Measurements from ENCODE around the gene VPS72. TPM values are rescaled to one million over a fixed set of nuclear protein-coding genes. Genes with fewer than 3 reads are reported as not detected.

The VPS72 gene
- total RNA-seq, 2 experiments from 2014 or later: 12.7 to 17.2 TPM

DNA sequence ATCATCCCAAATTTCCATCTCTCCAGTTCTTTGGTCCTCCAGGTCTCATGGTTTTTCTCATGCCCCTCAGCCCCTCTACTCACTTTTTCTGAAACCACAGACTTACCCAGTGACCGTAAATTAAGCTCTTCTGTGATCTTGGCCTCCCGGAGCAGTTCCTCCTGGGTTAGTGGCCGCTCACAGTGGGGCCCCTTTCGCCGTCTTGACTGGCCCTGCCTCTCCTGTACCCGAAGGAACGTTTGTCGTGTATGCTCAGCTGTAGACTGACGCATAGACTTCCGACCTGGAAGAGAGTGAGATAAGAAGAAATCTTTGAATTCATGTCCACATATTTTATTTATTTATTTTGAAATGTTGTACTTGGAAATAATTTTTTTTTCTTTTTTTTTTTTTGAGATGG is 5.8 kb downstream of the VPS72 start:
- ATAC-seq (ENCODE audit: poor library complexity) (no peak), DNase-seq (no peak)
- H3K4me1 ChIP-seq (ENCODE audit: insufficient read depth, low read length): peaks cover 14% of the 10 kb centered on the region
- no peak overlapping the region for H3K4me3 Mint-ChIP-seq
- H3K36me3 Mint-ChIP-seq (ENCODE audit: low read depth): peaks cover 75% of the 10 kb centered on the region
- peaks cover 57% of the 10 kb centered on the region for H3K36me3 ChIP-seq (ENCODE audit: insufficient read depth, low read length)
- ChIA-PET CTCF (interaction anchor here (0.7 kb wide), 1 partner anchor 96 kb away, joined by 3 read pairs; no protein-coding TSS in a partner anchor), POLR2A (no interaction called here)
- TF ChIP-seq, protein P1, sequence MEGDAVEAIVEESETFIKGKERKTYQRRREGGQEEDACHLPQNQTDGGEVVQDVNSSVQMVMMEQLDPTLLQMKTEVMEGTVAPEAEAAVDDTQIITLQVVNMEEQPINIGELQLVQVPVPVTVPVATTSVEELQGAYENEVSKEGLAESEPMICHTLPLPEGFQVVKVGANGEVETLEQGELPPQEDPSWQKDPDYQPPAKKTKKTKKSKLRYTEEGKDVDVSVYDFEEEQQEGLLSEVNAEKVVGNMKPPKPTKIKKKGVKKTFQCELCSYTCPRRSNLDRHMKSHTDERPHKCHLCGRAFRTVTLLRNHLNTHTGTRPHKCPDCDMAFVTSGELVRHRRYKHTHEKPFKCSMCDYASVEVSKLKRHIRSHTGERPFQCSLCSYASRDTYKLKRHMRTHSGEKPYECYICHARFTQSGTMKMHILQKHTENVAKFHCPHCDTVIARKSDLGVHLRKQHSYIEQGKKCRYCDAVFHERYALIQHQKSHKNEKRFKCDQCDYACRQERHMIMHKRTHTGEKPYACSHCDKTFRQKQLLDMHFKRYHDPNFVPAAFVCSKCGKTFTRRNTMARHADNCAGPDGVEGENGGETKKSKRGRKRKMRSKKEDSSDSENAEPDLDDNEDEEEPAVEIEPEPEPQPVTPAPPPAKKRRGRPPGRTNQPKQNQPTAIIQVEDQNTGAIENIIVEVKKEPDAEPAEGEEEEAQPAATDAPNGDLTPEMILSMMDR (IDR thresholded peaks at IDR 0.05): no peak
- H3K27me3 ChIP-seq (ENCODE audit: control insufficient read depth in 1 of 2, insufficient read depth in 2 of 2, low read length in 2 of 2): no peaks in the 10 kb centered on the region
- intact Hi-C loops (cut with DNase I, micrococcal nuclease): no loop called here
- H3K9me3 Mint-ChIP-seq: no peaks in the 10 kb centered on the region
- peaks cover 24% of the 10 kb centered on the region for H3K4me1 Mint-ChIP-seq (ENCODE audit: low read depth)
- H3K27me3 Mint-ChIP-seq: no peaks in the 10 kb centered on the region
- no peak overlapping the region for H3K27ac ChIP-seq (ENCODE audit: low read depth in 1 of 2, low read length in 2 of 2)
- no peaks in the 10 kb centered on the region for H3K9me3 ChIP-seq (ENCODE audit: control insufficient read depth in 1 of 2, insufficient read depth in 1 of 2, low read length in 2 of 2)
- H3K4me3 ChIP-seq (ENCODE audit: low read length): no peak overlapping the region
- no peak overlapping the region for H3K27ac Mint-ChIP-seq

DNA sequence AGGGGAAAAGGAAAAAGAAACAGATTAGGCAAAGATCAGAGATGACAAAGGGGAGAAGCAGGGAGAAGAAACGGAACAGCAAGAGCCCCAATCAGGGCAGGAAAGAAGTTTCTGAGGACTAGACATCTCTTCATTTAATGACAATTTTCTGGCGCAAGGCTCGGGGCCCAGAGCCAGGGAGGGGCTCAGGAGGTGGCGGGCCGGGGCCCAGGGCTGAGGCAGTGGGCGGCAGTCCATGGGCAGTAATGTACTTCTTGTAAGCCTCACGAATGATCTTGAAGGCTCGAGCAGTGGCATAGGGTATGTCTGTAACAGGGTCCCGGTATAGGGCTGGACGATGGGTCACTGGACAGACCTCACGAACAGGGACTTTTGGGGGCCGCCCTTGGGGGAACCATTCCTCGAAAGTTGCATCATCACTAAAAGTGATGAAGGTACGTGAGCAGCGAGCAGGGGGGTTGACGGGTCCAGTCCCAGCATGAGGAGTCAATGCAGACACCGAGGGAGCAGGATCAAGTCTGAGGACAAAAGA is 13.4 kb downstream of the VPS72 start:
- intact Hi-C loops (cut with DNase I, micrococcal nuclease): no loop called here
- POLR2A ChIA-PET: no interaction called here
- H3K36me3 ChIP-seq (ENCODE audit: insufficient read depth, low read length): peaks cover 68% of the 10 kb centered on the region

DNA sequence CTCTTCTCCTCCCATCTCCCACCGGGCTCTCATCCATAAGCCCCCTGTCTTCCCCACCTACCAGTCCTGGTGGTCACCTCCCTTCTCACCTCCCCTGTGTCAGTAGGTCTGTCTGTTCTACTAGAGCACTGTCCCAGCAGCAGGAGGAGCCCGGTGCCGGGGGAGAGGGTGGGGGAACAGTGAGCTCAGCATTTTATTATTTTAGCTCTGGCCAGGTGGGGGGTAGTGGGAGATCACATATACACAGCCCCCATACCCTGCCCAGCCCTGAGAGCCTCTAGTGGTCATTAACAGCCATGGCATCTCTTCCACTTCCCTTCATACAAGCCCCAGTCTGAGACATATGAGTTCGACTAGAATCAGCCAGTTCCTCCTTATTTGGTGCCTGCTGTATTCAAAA is 14.1 kb downstream of the VPS72 start, which contains the start of gene TMOD4:
TSS of gene TMOD4 (minus strand) at position 119 of the 400 bp plus-strand sequence. CDS start 1,106 bp downstream, outside the sequence.
- Histone ChIP-seq H3K27ac (ENCODE audit: low read depth in 1 of 2, low read length in 2 of 2) (no peak within 1 kb of the TSS), H3K36me3 (ENCODE audit: insufficient read depth, low read length) (peaks cover 66% of the 10 kb centered on the region), H3K27me3 (ENCODE audit: control insufficient read depth in 1 of 2, insufficient read depth in 2 of 2, low read length in 2 of 2) (no peaks in the 10 kb centered on the region), H3K9me3 (ENCODE audit: control insufficient read depth in 1 of 2, insufficient read depth in 1 of 2, low read length in 2 of 2) (no peaks in the 10 kb centered on the region), H3K4me1 (ENCODE audit: insufficient read depth, low read length) (no peaks in the 10 kb centered on the region), H3K4me3 (ENCODE audit: low read length) (no peak within 1 kb of the TSS)
- H3K9me3 Mint-ChIP-seq: no peaks in the 10 kb centered on the region
- CTCF ChIA-PET: no interaction called here
- H3K27ac Mint-ChIP-seq: peak within 1 kb of the TSS; percentile 12
- peaks cover 85% of the 10 kb centered on the region for H3K36me3 Mint-ChIP-seq (ENCODE audit: low read depth)
- POLR2A ChIA-PET: interaction anchor here (0.9 to 1.2 kb wide), 2 partner anchors 10 to 18 kb away, joined by 3 to 4 read pairs; partner anchors contain the start of genes LYSMD1 and SCNM1
- H3K4me3 Mint-ChIP-seq: no peak within 1 kb of the TSS
- intact Hi-C loops (cut with DNase I, micrococcal nuclease): no loop called here
- TF ChIP-seq, protein P1 (IDR thresholded peaks at IDR 0.05): peak; percentile 57
- H3K27me3 Mint-ChIP-seq: no peaks in the 10 kb centered on the region
- H3K4me1 Mint-ChIP-seq (ENCODE audit: low read depth): no peaks in the 10 kb centered on the region
- ATAC-seq (ENCODE audit: poor library complexity) (peak; percentile 78), DNase-seq (peak in 1 of 14 experiments; percentile 38)

More for the DNA sequence above, 13.4 kb downstream of the VPS72 start:
- H3K4me1 Mint-ChIP-seq (ENCODE audit: low read depth): no peaks in the 10 kb centered on the region
- H3K27me3 ChIP-seq (ENCODE audit: control insufficient read depth in 1 of 2, insufficient read depth in 2 of 2, low read length in 2 of 2): no peaks in the 10 kb centered on the region
- CTCF ChIA-PET: no interaction called here
- H3K9me3 ChIP-seq (ENCODE audit: control insufficient read depth in 1 of 2, insufficient read depth in 1 of 2, low read length in 2 of 2): no peaks in the 10 kb centered on the region
- H3K9me3 Mint-ChIP-seq: no peaks in the 10 kb centered on the region
- H3K4me3 ChIP-seq (ENCODE audit: low read length): no peak overlapping the region
- peaks cover 85% of the 10 kb centered on the region for H3K36me3 Mint-ChIP-seq (ENCODE audit: low read depth)
- H3K4me1 ChIP-seq (ENCODE audit: insufficient read depth, low read length): no peaks in the 10 kb centered on the region
- H3K27me3 Mint-ChIP-seq: no peaks in the 10 kb centered on the region
- DNase-seq (no peak), ATAC-seq (ENCODE audit: poor library complexity) (no peak)
- no peak overlapping the region for H3K27ac ChIP-seq (ENCODE audit: low read depth in 1 of 2, low read length in 2 of 2)
- no peak overlapping the region for H3K4me3 Mint-ChIP-seq
- no peak overlapping the region for H3K27ac Mint-ChIP-seq
- TF ChIP-seq, protein P1 (IDR thresholded peaks at IDR 0.05): no peak

All from CD4-positive, alpha-beta T cell (primary cell).